GM12801 (cell line): ENCODE data around the gene WNT2.

Source experiments
- TF ChIP-seq, protein P1 (sequence below): IDR thresholded peaks from one replicate; pipeline ENCODE4 v1.5.1; 2011; ENCODE audit warnings: control low read depth; ENCODE audit not compliant: insufficient read length; ENCODE audit errors: extremely low read depth

Gene WNT2

GRCh38 chr7:117322741-117323304, at the start of gene WNT2:
TSS of gene WNT2 (minus strand) at chr7:117323058. CDS start at chr7:117322989, 69 bp downstream.
- TF ChIP-seq, protein P1, sequence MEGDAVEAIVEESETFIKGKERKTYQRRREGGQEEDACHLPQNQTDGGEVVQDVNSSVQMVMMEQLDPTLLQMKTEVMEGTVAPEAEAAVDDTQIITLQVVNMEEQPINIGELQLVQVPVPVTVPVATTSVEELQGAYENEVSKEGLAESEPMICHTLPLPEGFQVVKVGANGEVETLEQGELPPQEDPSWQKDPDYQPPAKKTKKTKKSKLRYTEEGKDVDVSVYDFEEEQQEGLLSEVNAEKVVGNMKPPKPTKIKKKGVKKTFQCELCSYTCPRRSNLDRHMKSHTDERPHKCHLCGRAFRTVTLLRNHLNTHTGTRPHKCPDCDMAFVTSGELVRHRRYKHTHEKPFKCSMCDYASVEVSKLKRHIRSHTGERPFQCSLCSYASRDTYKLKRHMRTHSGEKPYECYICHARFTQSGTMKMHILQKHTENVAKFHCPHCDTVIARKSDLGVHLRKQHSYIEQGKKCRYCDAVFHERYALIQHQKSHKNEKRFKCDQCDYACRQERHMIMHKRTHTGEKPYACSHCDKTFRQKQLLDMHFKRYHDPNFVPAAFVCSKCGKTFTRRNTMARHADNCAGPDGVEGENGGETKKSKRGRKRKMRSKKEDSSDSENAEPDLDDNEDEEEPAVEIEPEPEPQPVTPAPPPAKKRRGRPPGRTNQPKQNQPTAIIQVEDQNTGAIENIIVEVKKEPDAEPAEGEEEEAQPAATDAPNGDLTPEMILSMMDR = no peak

DNA sequence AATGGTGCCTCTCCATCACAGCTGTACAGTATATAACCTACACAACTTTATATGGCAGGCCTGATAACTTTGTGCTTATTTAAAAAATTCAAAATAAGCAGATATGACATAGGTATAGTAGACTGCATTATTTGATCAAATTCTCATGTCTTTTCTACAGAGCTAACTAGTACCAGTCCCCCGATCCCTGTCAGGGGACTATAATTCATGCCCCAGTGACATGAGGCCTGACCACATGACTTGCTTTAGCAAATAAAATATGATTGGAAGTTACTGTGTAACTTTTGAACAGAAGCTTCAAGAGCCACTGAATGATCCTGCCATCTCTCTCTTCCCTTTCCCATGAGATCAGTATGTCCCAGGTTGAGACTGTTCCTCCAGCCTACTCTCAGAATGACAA, 49.2 kb upstream of the WNT2 start:
- TF ChIP-seq, protein P1 = no peak

- TF ChIP-seq, protein P1 = no peak
These were observed 41.7 kb upstream of the WNT2 start for GRCh38 chr7:117364339-117365080.

DNA sequence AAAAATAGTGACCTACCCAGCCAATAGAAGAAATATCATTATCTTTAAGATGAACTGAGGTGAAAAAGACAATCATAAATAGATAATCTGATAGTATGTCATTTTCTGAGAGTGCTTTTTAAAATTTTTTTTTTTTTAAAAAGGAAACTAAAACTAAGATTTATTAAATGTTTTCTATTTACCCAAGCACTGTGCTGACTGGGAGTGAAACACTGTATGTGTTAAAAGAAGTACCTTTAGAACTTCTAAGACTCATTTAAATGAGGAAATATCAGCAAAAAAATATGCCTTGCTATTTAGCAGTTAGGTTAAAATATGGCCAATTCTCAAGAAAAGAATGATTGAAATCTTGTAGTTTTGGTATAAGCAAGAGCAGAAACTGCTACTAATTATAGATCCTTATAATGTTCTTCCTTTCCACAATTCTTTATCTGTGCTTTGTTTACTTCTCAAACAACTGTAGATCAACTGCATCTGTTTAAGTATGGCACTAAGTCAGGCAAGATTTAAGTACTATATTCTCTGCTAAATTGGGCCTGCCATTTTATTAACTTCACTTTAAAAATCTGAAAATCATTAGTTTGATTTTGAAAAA, 39.5 kb upstream of the WNT2 start:
- TF ChIP-seq, protein P1 = no peak

- TF ChIP-seq, protein P1 = no peak
These were observed 27.2 kb upstream of the WNT2 start for GRCh38 chr7:117350027-117350426.

DNA sequence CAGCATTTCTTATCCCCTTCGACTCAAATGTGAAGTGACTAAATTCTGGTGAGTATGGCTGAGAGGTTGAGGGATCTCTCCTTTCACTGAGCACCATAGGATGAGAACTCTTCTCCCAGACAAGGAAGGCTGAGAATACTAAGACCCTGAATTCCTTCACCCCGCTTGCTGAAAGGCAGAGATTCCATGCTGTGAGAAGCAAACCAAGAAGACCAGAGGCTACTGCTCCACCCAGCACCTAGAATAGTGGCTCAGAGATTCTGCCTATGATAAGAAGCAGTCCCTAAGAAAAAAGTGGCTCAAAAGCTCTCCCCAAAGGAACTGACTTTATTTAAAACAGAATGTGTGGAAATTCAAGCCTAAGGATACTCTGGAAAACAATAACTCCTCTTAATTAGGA, 26.7 kb upstream of the WNT2 start:
- TF ChIP-seq, protein P1 = no peak

DNA sequence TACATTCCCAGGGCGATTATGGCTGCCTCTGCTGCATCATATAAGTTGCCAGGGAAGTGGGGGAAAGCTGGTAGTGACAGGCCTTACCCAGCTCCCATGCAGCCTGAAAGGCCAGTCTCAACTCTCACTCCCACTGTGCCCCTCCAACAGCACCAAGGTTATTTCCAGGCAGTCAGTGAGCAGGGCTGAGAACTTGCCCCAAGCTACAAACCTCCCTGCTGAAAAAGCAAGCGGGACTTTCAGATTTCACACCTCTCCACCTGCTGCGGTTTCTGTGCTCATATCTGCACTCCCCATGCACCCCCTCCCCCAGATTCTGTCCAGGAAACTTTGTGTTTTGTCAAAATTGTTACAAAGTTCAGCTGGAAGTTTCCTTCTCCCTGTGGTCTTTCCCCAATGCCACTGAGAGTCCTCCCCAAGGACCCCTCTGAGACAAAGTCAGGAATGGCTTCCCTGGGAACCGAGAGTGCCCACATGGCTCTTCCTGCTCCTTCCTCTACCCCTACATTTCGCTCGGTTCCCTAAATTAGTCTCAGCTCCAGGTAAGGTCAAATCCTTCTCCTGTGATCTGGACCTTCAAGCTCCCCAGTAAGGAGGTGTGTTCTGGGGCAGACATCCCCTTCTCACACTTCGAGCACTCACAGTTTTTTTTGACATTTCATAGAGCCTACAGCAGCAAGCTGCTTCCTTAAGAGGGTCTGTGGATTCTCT, 25.3 kb upstream of the WNT2 start:
- TF ChIP-seq, protein P1 = no peak
